ENCODE measurements around the gene ZNF652.
"Not testable (repeated sequence)": the region's sequence is repeated elsewhere in the genome, so short reads cannot be mapped to it uniquely, and the experiment has no call there.

The ZNF652 gene

GRCh38 chr17:49312722-49313121, 49.3 kb downstream of the ZNF652 start:
- H3K36me3 ChIP-seq (ENCODE audit: insufficient read depth, low read length), result peaks cover 7% of the 10 kb centered on the region
- no peaks in the 10 kb centered on the region for H3K9me3 ChIP-seq (ENCODE audit: low read length)
- no peak overlapping the region for H2AFZ ChIP-seq (ENCODE audit: low read depth, low read length)
- H3K4me3 ChIP-seq (ENCODE audit: low read length), result no peak overlapping the region
- no peaks in the 10 kb centered on the region for H3K4me1 ChIP-seq (ENCODE audit: insufficient read depth, low read length)
- H3K27me3 ChIP-seq (ENCODE audit: insufficient read depth, low read length), result no peaks in the 10 kb centered on the region

GRCh38 chr17:49299996-49300395, 62.1 kb downstream of the ZNF652 start:
- Histone ChIP-seq H3K4me3 (ENCODE audit: low read length) (no peak overlapping the region), H3K4me1 (ENCODE audit: insufficient read depth, low read length) (no peaks in the 10 kb centered on the region), H3K27me3 (ENCODE audit: insufficient read depth, low read length) (no peaks in the 10 kb centered on the region), H3K36me3 (ENCODE audit: insufficient read depth, low read length) (peaks cover 15% of the 10 kb centered on the region), H2AFZ (ENCODE audit: low read depth, low read length) (no peak overlapping the region), H3K9me3 (ENCODE audit: low read length) (no peaks in the 10 kb centered on the region)

GRCh38 chr17:49298371-49298976, 63.6 kb downstream of the ZNF652 start:
- peaks cover 14% of the 10 kb centered on the region for H3K36me3 ChIP-seq (ENCODE audit: insufficient read depth, low read length)
- no peaks in the 10 kb centered on the region for H3K4me1 ChIP-seq (ENCODE audit: insufficient read depth, low read length)
- no peak overlapping the region for H2AFZ ChIP-seq (ENCODE audit: low read depth, low read length)
- H3K9me3 ChIP-seq (ENCODE audit: low read length), result no peaks in the 10 kb centered on the region
- no peaks in the 10 kb centered on the region for H3K27me3 ChIP-seq (ENCODE audit: insufficient read depth, low read length)
- H3K4me3 ChIP-seq (ENCODE audit: low read length), result no peak overlapping the region

- H3K27me3 ChIP-seq (ENCODE audit: insufficient read depth, low read length), result no peaks in the 10 kb centered on the region
- no peak overlapping the region for H2AFZ ChIP-seq (ENCODE audit: low read depth, low read length)
- H3K9me3 ChIP-seq (ENCODE audit: low read length), result no peaks in the 10 kb centered on the region
- H3K4me1 ChIP-seq (ENCODE audit: insufficient read depth, low read length), result no peaks in the 10 kb centered on the region
- peaks cover 13% of the 10 kb centered on the region for H3K36me3 ChIP-seq (ENCODE audit: insufficient read depth, low read length)
- H3K4me3 ChIP-seq (ENCODE audit: low read length), result no peak overlapping the region
Measured at GRCh38 chr17:49297141-49297540, 64.9 kb downstream of the ZNF652 start.

GRCh38 chr17:49294122-49294521, 67.9 kb downstream of the ZNF652 start:
- Histone ChIP-seq H3K36me3 (ENCODE audit: insufficient read depth, low read length) (peaks cover 13% of the 10 kb centered on the region), H3K4me3 (ENCODE audit: low read length) (no peak overlapping the region), H3K9me3 (ENCODE audit: low read length) (no peaks in the 10 kb centered on the region), H3K4me1 (ENCODE audit: insufficient read depth, low read length) (no peaks in the 10 kb centered on the region), H3K27me3 (ENCODE audit: insufficient read depth, low read length) (no peaks in the 10 kb centered on the region), H2AFZ (ENCODE audit: low read depth, low read length) (no peak overlapping the region)

- Histone ChIP-seq H3K9me3 (ENCODE audit: low read length) (no peaks in the 10 kb centered on the region), H3K4me3 (ENCODE audit: low read length) (no peak overlapping the region), H3K4me1 (ENCODE audit: insufficient read depth, low read length) (no peaks in the 10 kb centered on the region)
Measured at GRCh38 chr17:49292901-49293300, 69.1 kb downstream of the ZNF652 start.

GRCh38 chr17:49291929-49292328, 70.1 kb downstream of the ZNF652 start:
- no peaks in the 10 kb centered on the region for H3K36me3 ChIP-seq (ENCODE audit: insufficient read depth, low read length)
- no peak overlapping the region for H3K4me3 ChIP-seq (ENCODE audit: low read length)
- no peak overlapping the region for H2AFZ ChIP-seq (ENCODE audit: low read depth, low read length)
- H3K27me3 ChIP-seq (ENCODE audit: insufficient read depth, low read length), result no peaks in the 10 kb centered on the region
- H3K4me1 ChIP-seq (ENCODE audit: insufficient read depth, low read length), result no peaks in the 10 kb centered on the region
- no peaks in the 10 kb centered on the region for H3K9me3 ChIP-seq (ENCODE audit: low read length)

More at GRCh38 chr17:49292901-49293300, 69.1 kb downstream of the ZNF652 start:
- peaks cover 5% of the 10 kb centered on the region for H3K36me3 ChIP-seq (ENCODE audit: insufficient read depth, low read length)
- no peaks in the 10 kb centered on the region for H3K27me3 ChIP-seq (ENCODE audit: insufficient read depth, low read length)
- no peak overlapping the region for H2AFZ ChIP-seq (ENCODE audit: low read depth, low read length)

GRCh38 chr17:49290690-49291359, 71.2 kb downstream of the ZNF652 start:
- no peaks in the 10 kb centered on the region for H3K36me3 ChIP-seq (ENCODE audit: insufficient read depth, low read length)
- no peaks in the 10 kb centered on the region for H3K4me1 ChIP-seq (ENCODE audit: insufficient read depth, low read length)
- no peak overlapping the region for H2AFZ ChIP-seq (ENCODE audit: low read depth, low read length)
- no peaks in the 10 kb centered on the region for H3K9me3 ChIP-seq (ENCODE audit: low read length)
- no peak overlapping the region for H3K4me3 ChIP-seq (ENCODE audit: low read length)
- H3K27me3 ChIP-seq (ENCODE audit: insufficient read depth, low read length), result no peaks in the 10 kb centered on the region

- Histone ChIP-seq H3K4me1 (ENCODE audit: insufficient read depth, low read length) (no peaks in the 10 kb centered on the region), H3K4me3 (ENCODE audit: low read length) (no peak overlapping the region), H3K36me3 (ENCODE audit: insufficient read depth, low read length) (no peaks in the 10 kb centered on the region), H3K27me3 (ENCODE audit: insufficient read depth, low read length) (no peaks in the 10 kb centered on the region), H3K9me3 (ENCODE audit: low read length) (no peaks in the 10 kb centered on the region), H2AFZ (ENCODE audit: low read depth, low read length) (no peak overlapping the region)
Measured at GRCh38 chr17:49288388-49288787, 73.7 kb downstream of the ZNF652 start.

GRCh38 chr17:49287481-49287880, 74.6 kb downstream of the ZNF652 start:
- no peaks in the 10 kb centered on the region for H3K27me3 ChIP-seq (ENCODE audit: insufficient read depth, low read length)
- no peaks in the 10 kb centered on the region for H3K4me1 ChIP-seq (ENCODE audit: insufficient read depth, low read length)
- H3K9me3 ChIP-seq (ENCODE audit: low read length), result no peaks in the 10 kb centered on the region
- H3K4me3 ChIP-seq (ENCODE audit: low read length), result no peak overlapping the region
- H2AFZ ChIP-seq (ENCODE audit: low read depth, low read length), result no peak overlapping the region
- no peaks in the 10 kb centered on the region for H3K36me3 ChIP-seq (ENCODE audit: insufficient read depth, low read length)

GRCh38 chr17:49286261-49286973, 75.6 kb downstream of the ZNF652 start:
- H3K4me1 ChIP-seq (ENCODE audit: insufficient read depth, low read length); H3K4me3 ChIP-seq (ENCODE audit: low read length); H2AFZ ChIP-seq (ENCODE audit: low read depth, low read length); H3K36me3 ChIP-seq (ENCODE audit: insufficient read depth, low read length); H3K9me3 ChIP-seq (ENCODE audit: low read length); H3K27me3 ChIP-seq (ENCODE audit: insufficient read depth, low read length): not testable (repeated sequence)

- no peaks in the 10 kb centered on the region for H3K27me3 ChIP-seq (ENCODE audit: insufficient read depth, low read length)
- H3K4me3 ChIP-seq (ENCODE audit: low read length), result no peak overlapping the region
- no peak overlapping the region for H2AFZ ChIP-seq (ENCODE audit: low read depth, low read length)
- no peaks in the 10 kb centered on the region for H3K36me3 ChIP-seq (ENCODE audit: insufficient read depth, low read length)
- no peaks in the 10 kb centered on the region for H3K9me3 ChIP-seq (ENCODE audit: low read length)
- H3K4me1 ChIP-seq (ENCODE audit: insufficient read depth, low read length), result no peaks in the 10 kb centered on the region
Measured at GRCh38 chr17:49285716-49286115, 76.3 kb downstream of the ZNF652 start.

- H3K4me1 ChIP-seq (ENCODE audit: insufficient read depth, low read length), result no peaks in the 10 kb centered on the region
- no peaks in the 10 kb centered on the region for H3K9me3 ChIP-seq (ENCODE audit: low read length)
- no peaks in the 10 kb centered on the region for H3K27me3 ChIP-seq (ENCODE audit: insufficient read depth, low read length)
- no peaks in the 10 kb centered on the region for H3K36me3 ChIP-seq (ENCODE audit: insufficient read depth, low read length)
- H2AFZ ChIP-seq (ENCODE audit: low read depth, low read length), result no peak overlapping the region
- H3K4me3 ChIP-seq (ENCODE audit: low read length), result no peak overlapping the region
Measured at GRCh38 chr17:49280918-49281317, 81.1 kb downstream of the ZNF652 start.
